Measurements from ENCODE around the gene PGS1.

- TF ChIP-seq CTCF (IDR thresholded peaks at IDR 0.05; ENCODE audit: insufficient read depth, low read length, poor library complexity, severe bottlenecking), result no peak
- no peak for TF ChIP-seq EZH2phosphoT487 (conservative IDR thresholded peaks at IDR 0.05; ENCODE audit: low read length)
Observed at GRCh38 chr17:78391843-78392242, 13.4 kb downstream of the PGS1 start.
